NT2/D1 (cell line): Measurements from ENCODE around the gene PALM.
"Not testable (repeated sequence)": the region's sequence is repeated elsewhere in the genome, so short reads cannot be mapped to it uniquely, and the experiment has no call there.

Source experiments
- DNase-seq: peaks from one replicate; pipeline ENCODE4 v3.0.0-alpha.2; 2011; ENCODE audit warnings: low read depth, low spot score
- H3K27me3 ChIP-seq: 2 replicates; pipeline ENCODE4 v1.6.0; 2011; ENCODE audit warnings: mild to moderate bottlenecking; ENCODE audit not compliant: insufficient read length, insufficient read depth
- H3K36me3 ChIP-seq: 2 replicates; pipeline ENCODE4 v1.6.1; 2011; ENCODE audit warnings: mild to moderate bottlenecking, low read length, mixed read lengths; ENCODE audit not compliant: insufficient read depth, insufficient read length
- H3K4me1 ChIP-seq: 2 replicates; pipeline ENCODE4 v1.5.1; 2011; ENCODE audit not compliant: insufficient read depth, insufficient read length
- H3K4me3 ChIP-seq: 2 replicates; pipeline ENCODE4 v1.5.1; 2011; ENCODE audit warnings: low read depth; ENCODE audit not compliant: insufficient read length
- H3K9ac ChIP-seq: 2 replicates; pipeline ENCODE4 v1.6.0; 2011; ENCODE audit warnings: low read depth; ENCODE audit not compliant: insufficient read length
- H3K9me3 ChIP-seq: 2 replicates; pipeline ENCODE4 v1.5.1; 2011; ENCODE audit warnings: mild to moderate bottlenecking, low read length; ENCODE audit not compliant: insufficient read depth
- SUZ12 ChIP-seq: IDR thresholded peaks from 2 replicates; pipeline ENCODE4 v1.6.1; 2011; ENCODE audit not compliant: insufficient read length, insufficient read depth; ENCODE audit errors: extremely low read depth
- YY1 ChIP-seq: IDR thresholded peaks from 2 replicates; pipeline ENCODE4 v1.6.1; 2011; ENCODE audit not compliant: insufficient read length, insufficient read depth
- ZNF274 ChIP-seq: IDR thresholded peaks from 2 replicates; pipeline ENCODE4 v1.6.1; 2011; ENCODE audit warnings: mild to moderate bottlenecking, low read depth, low read length

PALM gene

DNA sequence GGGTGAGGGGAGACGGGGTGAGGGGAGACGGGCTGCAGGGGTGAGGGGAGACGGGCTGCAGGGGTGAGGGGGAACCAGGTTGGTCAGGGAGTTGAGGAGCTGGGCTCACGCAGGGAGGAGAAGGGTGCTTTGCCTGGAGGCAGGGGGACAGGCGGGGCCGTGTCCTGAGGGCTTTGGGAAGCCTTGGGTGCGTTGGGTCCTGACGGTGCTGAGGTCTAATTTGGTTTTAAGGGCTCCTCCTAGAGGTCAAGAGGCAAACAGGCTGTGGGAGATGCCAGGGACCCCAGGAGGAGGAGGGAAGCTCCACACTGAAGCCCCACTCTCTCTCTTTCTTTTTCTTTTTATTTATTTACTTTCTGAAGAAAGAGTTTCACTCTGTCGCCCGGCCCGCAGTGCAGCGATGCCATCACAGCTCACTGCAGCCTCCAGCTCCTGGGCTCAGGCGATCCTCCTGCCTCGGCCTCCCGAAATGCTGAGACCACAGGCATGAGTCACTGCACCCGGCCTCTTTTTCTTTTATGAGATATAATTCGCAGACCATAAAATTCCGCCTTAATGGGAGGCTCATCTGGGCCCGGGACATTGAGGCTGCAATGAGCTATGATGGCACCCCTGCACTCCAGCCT is 32.9 kb downstream of the PALM start:
- TF ChIP-seq SUZ12: no peak
- no peak for TF ChIP-seq YY1
- no peak for TF ChIP-seq ZNF274
- Histone ChIP-seq H3K36me3 (peaks cover 12% of the 10 kb centered on the region), H3K4me3 (no peak overlapping the region), H3K27me3 (no peaks in the 10 kb centered on the region), H3K9ac (no peak overlapping the region), H3K4me1 (peaks cover 10% of the 10 kb centered on the region), H3K9me3 (no peaks in the 10 kb centered on the region)
- peak; percentile 46 for DNase-seq

DNA sequence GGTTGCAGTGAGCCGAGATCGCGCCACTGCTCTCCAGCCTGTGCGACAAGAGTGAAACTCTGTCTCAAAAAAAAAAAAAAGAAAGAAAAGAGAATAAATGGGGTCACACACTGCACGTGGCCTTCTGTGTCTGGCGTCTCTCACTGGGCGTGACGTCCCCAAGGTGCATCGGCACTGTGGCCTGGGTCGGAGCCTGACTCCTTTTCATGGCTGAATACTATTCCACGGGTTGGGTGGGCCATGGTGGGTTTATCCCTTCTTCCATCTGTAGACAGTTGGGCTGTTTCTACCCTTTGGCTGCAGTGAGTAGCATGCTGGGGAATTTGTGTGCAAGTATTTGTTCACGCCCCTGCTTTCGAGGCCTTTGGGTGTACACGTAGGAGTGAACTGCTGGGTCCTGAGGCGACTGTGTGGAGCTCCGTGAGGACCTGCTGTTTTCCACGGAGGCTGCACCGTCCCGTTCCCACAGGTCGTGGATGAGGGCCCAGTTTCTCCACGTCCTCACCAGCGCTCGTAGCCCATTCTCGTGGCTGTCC is 33.9 kb downstream of the PALM start:
- TF ChIP-seq SUZ12 (no peak), YY1 (no peak), ZNF274 (no peak)
- H3K36me3 ChIP-seq: peaks cover 8% of the 10 kb centered on the region
- no peaks in the 10 kb centered on the region for H3K27me3 ChIP-seq
- DNase-seq: no peak
- no peak overlapping the region for H3K9ac ChIP-seq
- peaks cover 5% of the 10 kb centered on the region; the same call in 1 of the 2 replicates for H3K9me3 ChIP-seq
- H3K4me1 ChIP-seq: peaks cover 10% of the 10 kb centered on the region
- H3K4me3 ChIP-seq: no peak overlapping the region

DNA sequence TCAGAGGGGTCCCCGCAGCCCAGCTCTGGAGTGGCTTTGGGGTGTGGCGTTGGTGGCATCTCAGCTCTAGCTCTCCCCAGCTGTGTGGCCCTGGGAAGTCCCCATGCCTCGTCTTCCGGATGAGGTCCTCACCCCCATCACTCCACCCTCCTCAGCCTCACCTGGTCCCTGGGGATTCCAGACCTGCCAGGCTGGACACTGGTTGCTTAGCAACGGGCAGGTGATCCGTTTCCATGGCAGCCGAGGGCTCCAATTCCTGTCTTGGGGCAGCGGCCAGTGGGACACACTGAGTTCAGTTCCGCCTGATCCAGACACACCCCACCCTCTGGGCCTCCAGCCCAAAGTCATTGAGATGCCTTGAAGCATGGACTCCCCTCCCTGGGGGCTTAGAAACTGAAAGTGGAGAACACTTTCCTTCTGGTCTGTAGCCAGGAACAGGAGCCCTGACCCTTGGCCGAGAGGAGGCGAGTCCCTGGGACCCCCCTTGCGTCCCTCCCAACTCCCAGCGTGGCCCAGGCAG is 34.5 kb downstream of the PALM start:
- H3K27me3 ChIP-seq: no peaks in the 10 kb centered on the region
- no peak for TF ChIP-seq ZNF274
- no peak for TF ChIP-seq SUZ12
- no peak for TF ChIP-seq YY1
- no peak for DNase-seq
- no peak overlapping the region for H3K4me3 ChIP-seq
- peaks cover 12% of the 10 kb centered on the region for H3K4me1 ChIP-seq
- peaks cover 8% of the 10 kb centered on the region for H3K36me3 ChIP-seq
- H3K9ac ChIP-seq: no peak overlapping the region
- peaks cover 10% of the 10 kb centered on the region; the same call in 1 of the 2 replicates for H3K9me3 ChIP-seq

DNA sequence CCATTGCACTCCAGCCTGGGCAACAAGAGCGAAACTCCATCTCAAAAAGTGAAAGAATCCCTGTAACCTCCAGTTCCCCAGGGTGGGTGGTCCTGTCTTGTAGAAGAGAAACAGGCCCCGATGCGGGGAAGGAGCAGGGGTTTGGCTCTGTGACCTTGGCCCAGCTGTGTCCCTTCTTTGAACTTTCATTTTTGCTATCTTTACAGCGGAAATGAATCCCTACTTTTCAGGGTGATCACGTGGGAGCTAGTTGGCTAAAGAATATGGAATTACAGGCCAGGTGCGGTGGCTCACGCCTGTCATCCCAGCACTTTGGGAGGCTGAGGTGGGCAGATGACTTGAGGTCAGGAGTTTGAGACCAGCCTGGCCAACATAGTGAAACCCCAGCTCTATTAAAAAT is 36.4 kb downstream of the PALM start:
- DNase-seq, H3K9ac ChIP-seq, H3K4me3 ChIP-seq, H3K4me1 ChIP-seq, H3K27me3 ChIP-seq, H3K36me3 ChIP-seq: not testable (repeated sequence)
- peaks cover 10% of the 10 kb centered on the region; the same call in 1 of the 2 replicates for H3K9me3 ChIP-seq

DNA sequence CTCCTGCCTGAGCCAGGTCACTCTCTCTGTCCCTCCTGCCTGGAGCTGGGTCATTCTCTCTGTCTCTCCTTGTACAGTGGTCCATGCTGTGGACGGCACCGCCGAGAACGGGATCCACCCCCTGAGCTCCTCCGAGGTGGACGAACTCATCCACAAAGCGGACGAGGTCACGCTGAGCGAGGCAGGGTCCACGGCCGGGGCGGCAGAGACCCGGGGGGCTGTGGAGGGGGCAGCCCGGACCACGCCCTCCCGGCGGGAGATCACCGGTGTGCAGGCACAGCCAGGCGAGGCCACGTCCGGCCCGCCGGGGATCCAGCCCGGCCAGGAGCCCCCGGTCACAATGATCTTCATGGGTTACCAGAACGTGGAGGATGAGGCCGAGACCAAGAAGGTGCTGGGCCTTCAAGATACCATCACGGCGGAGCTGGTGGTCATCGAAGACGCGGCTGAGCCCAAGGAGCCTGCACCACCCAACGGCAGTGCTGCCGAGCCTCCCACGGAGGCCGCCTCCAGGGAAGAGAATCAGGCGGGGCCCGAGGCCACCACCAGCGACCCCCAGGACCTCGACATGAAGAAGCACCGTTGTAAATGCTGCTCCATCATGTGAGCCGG is 37.6 kb downstream of the PALM start:
- H3K4me3 ChIP-seq: no peak overlapping the region
- no peaks in the 10 kb centered on the region for H3K27me3 ChIP-seq
- TF ChIP-seq SUZ12 (no peak), ZNF274 (no peak), YY1 (no peak)
- H3K9ac ChIP-seq: peak overlapping the region; percentile 42
- peaks cover 10% of the 10 kb centered on the region; the same call in 1 of the 2 replicates for H3K9me3 ChIP-seq
- H3K36me3 ChIP-seq: peaks cover 3% of the 10 kb centered on the region
- H3K4me1 ChIP-seq: peaks cover 16% of the 10 kb centered on the region
- no peak for DNase-seq

DNA sequence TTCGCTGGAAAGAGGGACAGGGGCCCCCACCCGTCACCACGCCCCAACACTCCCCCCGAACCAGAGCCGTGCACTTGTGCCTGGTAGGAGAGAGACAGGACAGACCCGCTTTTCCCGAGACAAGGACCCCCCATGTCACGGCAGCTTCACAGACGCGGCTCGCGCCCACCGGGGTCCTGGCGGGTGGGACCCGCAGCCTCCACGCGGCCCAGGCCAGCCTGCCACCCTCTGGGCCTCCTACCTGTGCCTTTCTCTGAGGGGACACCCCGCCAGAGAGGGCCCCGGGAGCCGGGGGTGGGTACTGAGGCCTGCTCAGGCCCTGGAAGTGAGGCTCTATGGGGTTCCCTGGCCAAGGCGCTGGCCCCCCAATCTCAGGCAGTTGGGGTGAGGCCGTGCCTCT is 38.2 kb downstream of the PALM start:
- no peak for TF ChIP-seq YY1
- TF ChIP-seq ZNF274: no peak
- H3K4me1 ChIP-seq: peaks cover 19% of the 10 kb centered on the region
- H3K27me3 ChIP-seq: no peaks in the 10 kb centered on the region
- peaks cover 3% of the 10 kb centered on the region for H3K36me3 ChIP-seq
- no peak overlapping the region for H3K9ac ChIP-seq
- no peak overlapping the region for H3K4me3 ChIP-seq
- no peak for DNase-seq
- peaks cover 10% of the 10 kb centered on the region; the same call in 1 of the 2 replicates for H3K9me3 ChIP-seq

DNA sequence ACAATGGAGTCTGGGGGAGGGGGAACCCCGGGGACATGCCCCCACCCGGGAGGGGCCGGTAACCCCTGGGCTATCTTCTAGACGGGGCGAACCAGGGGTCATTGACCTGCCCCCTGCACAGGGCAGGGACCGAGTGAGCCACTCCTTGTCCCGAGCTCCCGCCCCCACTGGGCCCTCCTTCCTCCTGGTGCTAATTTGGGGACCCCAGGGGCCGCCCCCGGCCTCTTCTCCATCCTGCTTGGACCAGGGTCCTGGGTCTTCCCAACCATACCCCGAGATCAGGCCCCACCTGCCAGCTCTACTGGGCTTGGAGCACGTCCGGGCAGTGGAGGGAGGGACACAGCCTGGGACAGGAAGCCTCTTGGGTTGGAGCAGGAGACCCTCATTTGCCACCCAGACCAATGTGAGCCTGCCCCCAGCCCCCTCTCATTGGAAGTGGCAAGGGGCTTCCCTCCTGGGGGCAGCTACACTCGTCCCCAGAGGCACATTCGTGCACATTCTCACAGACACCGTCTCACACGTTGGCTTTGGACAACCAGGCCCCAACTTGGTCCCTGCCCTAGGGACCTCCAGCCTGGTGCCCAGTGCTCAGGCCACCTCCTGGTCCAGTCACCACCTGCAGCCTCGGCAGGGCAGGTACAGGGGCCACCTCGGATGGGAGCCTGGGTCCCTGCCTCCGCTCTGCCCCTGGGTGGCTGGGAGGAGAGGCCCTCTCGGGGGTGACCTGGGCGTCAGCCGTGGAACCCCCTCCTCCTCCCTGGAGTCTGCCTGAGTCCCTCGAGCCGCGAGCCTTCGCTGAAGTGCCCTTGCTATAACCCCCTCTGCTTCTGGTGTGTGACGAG is 38.9 kb downstream of the PALM start:
- TF ChIP-seq YY1: no peak
- TF ChIP-seq SUZ12: no peak
- TF ChIP-seq ZNF274: no peak
- DNase-seq: no peak
- H3K9me3 ChIP-seq: peaks cover 10% of the 10 kb centered on the region; the same call in 1 of the 2 replicates
- H3K4me3 ChIP-seq: no peak overlapping the region
- H3K9ac ChIP-seq: no peak overlapping the region
- H3K27me3 ChIP-seq: no peaks in the 10 kb centered on the region
- peaks cover 21% of the 10 kb centered on the region for H3K4me1 ChIP-seq
- H3K36me3 ChIP-seq: peaks cover 3% of the 10 kb centered on the region
